PC-9 (cell line): ENCODE data around the gene KRT79.

Source experiments
- CTCF ChIP-seq: fragments of 200-600 bp; sonication (generic); conservative IDR thresholded peaks from 2 replicates; pipeline ENCODE4 v1.6.1; 2017; ENCODE audit warnings: mixed run types, antibody characterized with exemption, mild to moderate bottlenecking, moderate library complexity
- EZH2 ChIP-seq: fragments of 200-600 bp; sonication (generic); IDR thresholded peaks from 2 replicates; pipeline ENCODE4 v1.8.0; 2017; ENCODE audit warnings: antibody characterized with exemption, low read depth

GRCh38 chr12:52823761-52824450, 10.2 kb downstream of the KRT79 start:
- TF ChIP-seq CTCF, result no peak
- TF ChIP-seq EZH2, result no peak
